Stimulated activated CD8-positive, alpha-beta memory T cell treated with anti-CD3 and anti-CD28 coated beads, Interleukin-12 subunit alpha, Interleukin-12 subunit beta, amount 100 ng/mL, for 24 hours (primary cell): ENCODE data around the gene CDC73.
"Not testable (repeated sequence)": the region's sequence is repeated elsewhere in the genome, so short reads cannot be mapped to it uniquely, and the experiment has no call there.

ENCODE experiments used
- DNase-seq: peaks from one replicate; pipeline ENCODE4 v3.0.0-alpha.2; 2020; ENCODE audit errors: extremely low read depth

The CDC73 gene

DNA sequence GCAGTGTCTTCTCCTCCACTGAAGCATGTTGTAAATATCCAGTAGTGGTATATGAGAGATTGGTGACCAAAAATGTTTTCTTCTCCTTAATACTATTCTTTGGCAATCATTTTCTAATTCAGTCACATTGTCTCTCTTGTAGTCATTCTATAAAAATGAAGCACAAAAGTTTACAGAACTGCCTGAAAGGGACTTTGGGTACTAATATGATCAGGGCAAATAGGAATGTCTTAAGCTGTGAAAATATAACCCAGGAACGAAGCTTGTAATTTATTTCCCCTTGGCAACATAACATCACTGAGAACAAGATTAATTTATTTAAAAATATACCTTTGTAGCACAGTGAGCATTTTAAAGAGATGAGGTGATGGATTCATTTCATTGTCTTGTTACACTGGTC lies 59.7 kb downstream of the CDC73 start:
- DNase-seq, result no peak

DNA sequence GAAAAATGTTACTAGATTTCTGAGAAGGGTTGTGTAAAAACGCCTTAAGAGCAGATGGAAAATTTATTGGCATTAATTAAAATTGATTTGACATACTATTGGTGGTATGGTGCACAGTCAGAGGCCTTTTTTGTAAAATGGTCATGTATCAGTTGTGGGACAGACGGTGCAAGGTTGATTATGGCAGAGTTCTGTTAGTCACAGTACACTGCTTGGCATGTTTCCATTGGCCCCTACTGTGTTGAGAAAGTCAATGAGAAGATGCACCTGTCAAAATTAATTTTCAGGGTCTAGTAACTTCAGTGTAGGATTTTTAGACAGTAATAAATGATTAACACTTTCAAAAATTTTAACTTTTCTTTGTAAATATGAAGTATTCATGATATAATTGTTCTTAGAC lies 60.2 kb downstream of the CDC73 start:
- no peak for DNase-seq

DNA sequence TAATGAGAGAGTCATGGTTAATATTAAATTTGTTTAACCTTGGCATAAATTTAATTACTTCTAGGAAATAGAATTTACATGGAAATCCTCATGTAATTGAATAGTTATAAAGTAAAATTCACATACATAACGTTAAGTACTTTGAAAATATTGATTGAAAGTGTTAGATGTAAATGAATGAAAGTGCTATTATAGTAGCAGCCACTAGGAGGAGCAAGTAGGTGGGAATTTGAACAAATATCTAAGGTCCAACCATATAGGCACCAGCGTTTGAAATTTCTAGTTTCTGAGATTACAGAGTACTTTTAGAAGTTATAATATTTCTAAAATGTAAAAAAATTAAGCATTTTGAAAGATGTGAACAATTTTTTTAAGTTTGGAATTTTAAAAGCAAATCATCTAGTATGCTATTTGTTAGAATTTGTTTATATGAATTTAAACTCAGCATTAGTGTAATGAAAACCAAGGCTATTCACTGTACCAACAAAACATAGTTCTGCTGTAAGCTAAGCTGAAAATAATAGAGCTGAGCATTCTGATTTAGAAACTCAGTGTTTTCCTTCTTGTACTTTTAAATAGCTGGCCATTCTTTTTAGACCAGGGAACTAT lies 61.3 kb downstream of the CDC73 start:
- no peak for DNase-seq

DNA sequence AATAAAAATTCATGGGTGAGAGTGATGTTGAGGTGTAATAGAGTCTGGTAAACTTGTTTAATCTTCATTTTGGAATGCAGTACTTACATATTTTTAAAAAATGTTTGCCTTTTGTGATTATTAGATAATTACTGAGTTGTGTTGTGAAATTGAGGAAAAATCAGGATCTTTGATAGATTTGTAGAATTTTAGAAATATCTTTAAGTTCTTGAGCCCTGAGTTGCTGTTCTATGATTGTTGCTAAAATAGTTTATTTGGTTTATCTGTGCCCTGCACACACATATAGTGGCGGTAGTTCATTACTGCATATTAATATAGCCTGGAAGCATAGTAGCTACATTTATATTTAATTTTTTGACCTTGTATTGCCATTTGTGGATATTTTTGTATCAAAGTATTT lies 62.9 kb downstream of the CDC73 start:
- no peak for DNase-seq

DNA sequence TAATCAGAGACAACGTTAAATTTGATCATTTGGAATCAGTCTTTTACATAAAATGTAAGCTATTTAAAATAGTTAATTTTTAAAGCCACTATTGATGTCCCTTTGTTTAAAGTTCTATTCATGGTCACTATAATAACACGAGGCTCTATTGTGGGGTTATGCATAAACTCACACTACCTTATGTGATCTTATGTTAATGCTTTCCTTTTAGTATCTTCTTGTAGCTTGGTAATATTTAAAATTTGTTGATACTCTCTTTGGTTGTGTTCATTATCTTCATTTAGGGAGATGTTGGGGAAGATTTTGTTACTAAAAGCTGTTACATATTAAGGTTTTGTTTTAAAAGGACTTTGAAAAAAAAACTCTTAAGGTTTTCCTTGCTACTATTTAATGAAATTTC lies 63.4 kb downstream of the CDC73 start:
- DNase-seq, result no peak

DNA sequence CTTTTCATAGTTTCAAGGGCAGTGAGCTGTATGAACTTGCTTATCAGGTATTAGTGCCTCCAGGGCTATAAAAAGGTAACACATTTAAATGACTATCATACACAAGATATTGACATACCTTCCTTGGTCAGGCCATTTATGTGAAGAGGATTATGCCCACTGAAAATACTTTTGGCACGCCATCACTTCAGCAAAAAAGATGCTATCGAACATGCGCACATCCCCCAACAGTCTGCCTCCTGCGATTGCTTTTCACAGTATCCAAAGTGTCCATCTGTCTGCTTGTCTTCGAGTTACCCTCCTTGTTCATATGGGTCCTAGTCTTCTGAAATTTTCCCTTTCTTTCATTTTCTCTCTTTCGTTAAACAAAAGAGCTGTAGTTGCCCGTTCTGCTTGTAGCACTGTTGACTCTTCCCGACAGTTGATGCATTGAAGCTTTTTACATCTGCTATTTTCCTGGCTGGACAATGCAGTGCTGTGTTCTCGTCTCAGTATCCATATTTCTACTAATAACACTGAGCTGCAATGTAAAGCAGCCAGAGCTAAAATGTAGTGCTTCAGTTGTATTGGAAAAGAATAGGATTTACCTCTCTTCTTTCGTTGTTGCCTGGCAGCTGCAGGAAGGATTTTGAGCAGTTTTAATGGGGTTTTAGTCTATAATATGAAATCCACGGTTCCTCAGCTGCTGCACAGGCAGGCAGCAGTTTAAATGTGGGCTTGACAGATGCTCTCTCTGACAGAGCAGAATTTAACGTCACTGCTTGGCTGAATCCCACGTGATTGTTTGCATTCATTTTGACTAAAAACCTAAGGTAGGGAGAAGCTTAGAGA lies 64.3 kb downstream of the CDC73 start, which contains the start of gene B3GALT2:
Gene B3GALT2 (minus strand): TSS at position 713 of the 831 bp plus-strand sequence. CDS start 5,051 bp downstream, outside the sequence.
- no peak for DNase-seq

DNA sequence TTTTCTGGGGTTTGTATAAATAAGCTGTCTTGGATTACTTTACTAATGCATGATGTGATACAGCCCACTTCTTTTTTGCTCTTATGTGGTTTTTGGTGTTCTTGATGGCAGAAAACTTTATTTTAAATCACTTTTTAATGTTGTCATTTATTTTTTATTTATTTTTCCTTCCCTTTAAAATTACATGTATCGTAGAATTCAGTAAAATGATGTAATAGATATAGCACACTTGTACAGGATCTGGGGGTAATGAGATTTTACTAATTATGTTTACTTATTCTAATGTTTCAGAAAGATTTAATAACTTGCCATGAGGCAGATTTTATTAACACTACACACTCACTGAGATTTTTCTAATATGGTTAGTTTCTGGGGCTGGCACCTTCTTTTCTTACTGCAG lies 65.3 kb downstream of the CDC73 start:
- no peak for DNase-seq

DNA sequence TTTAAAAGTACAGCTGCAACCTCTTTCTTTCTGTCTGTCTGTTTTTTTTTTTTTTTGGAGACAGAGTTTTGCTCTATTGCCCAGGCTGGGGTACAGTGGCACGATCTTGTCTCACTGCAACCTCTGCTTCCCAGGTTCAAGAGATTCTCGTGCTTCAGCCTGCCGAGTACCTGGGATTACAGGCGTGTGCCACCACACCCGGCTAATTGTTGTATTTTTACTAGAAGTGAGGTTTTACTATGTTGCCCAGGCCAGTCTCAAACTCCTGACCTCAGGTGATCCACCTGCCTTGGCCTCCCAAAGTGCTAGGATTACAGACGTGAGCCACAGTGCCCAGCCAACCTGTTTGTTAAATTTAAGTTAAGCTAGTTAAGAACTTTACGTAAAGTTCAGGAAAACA lies 67.1 kb downstream of the CDC73 start:
- DNase-seq, result not testable (repeated sequence)

DNA sequence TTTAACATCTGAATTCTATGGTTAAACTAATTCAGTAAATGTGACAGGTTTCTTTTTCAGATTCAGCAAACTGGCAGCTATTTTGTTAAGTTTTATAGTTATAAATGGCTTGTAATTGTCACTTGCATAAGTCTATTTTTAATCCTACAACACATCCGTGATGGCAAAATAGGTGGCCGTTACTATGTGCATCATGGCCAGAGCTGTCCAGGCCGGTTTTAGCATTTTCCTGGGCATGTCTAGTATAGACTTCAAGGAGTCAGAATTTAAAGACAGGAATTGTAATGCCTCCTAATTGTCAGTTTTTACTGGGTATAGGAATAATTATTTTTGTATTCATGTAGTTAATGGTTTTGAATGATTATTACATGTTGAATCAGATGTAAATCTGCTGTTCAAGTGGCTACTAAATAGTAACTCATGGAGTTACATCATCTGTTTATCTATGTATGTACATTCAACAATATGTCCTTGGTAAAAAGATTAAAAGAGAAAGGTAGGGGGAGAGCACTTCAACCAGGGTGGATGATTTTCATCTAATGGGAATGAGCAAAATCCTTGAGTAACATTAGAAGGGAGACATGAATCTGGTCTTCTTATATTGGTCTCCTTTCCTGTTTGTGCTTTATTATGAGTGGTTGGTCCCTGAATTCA lies 67.7 kb downstream of the CDC73 start:
- DNase-seq, result no peak

DNA sequence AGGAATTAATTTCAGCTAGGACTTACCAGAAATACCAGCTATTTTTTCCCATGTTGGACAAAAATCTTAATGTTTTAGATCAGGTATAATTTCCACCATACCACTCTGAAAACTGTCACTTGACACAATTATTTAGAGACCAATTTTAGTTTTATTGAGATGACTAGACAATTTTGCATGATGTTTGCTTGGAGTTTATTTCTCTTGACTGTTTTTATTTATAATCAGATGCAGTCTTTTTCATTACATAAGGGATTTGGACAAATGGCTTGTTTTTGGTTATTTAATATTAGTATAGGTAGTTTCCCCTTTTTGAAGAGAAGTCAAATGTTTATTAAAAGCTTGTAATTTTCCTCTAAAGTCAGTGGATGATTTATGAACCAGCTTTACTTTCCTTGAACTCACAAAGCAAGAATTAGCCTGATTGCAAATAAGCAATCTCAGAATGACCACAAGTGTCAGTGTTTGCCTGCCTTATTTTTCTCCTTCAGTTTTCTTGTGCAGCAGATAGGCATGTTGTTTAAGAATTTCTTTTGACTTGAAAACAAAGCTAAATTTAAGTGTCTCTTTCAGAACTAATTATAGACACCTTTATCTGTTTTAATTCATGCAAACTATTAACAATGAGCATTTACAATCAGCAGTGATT lies 68.4 kb downstream of the CDC73 start:
- no peak for DNase-seq

DNA sequence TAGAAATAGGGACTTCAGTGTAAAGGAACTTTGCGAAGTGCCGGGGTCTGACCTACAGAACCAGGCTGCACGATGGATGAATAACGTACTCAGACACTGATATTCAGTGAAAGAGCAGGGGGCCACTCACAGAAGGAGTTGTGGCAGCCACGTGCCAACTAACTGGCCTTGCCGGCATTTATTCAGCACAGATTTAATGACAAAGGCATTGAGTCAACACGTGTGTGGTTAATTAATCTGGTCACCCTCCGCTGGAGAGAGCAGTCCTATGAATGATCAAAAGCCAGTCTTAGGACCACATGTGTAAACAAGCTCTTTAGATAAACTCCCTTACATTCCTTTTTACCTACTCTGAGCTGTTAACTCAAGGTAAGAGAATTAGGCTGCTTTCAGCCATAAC lies 70.8 kb downstream of the CDC73 start:
- DNase-seq, result no peak

DNA sequence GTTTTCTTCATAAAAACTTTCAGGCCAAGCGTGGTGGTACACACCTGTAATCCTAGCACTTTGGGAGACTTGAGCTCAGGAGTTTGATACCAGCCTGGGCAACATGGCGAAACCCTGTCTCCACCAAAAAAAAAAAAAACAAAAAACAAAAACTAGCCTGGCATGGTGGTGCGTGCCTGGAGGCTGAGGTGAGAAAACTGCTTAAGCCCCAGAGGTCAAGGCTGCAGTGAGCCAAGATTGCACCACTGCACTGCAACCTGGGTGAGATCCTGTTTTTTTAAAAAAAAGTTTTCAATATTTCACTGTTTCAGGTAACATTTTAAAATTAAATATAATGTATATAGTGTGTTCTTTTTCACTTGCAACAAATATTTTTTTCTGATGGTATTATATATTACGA lies 78.1 kb downstream of the CDC73 start:
- no peak for DNase-seq

DNA sequence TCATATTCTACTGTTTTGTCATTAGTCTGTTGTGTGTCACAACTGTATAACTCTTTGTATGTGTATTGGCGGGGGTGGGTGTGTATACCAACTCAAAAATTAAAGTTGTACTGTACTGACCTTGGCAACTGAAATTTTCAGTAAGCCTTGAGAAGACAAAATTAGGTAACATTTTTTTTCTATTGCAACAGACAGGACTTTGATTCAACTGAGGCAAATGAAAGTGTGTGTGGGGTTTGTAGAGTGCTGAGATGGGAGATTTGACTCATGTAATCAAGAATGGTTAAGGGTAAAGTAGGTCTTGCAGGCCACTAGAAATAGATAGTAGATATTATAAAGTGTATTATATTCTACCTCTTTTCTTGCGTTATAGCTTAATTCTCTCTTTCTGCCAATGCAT lies 79.2 kb downstream of the CDC73 start:
- no peak for DNase-seq

DNA sequence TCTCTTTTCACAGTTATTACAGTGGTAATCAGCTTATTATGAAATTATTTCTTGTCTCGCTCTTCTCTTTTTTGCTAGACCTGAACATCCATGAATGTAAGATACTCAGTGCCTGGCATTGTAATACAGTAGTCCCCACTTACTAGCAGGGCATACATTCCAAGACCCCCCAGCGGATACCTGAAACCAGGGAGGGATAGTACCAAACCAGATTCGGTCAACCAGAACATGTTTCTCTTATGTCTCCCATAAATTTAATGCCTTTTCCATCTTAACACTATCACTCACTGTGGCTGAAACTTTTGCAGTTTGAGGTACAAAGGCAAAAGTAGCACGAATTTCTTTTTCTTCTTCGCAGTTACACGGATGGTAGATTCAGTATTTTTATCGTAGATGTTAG lies 89.2 kb downstream of the CDC73 start:
- DNase-seq, result no peak

DNA sequence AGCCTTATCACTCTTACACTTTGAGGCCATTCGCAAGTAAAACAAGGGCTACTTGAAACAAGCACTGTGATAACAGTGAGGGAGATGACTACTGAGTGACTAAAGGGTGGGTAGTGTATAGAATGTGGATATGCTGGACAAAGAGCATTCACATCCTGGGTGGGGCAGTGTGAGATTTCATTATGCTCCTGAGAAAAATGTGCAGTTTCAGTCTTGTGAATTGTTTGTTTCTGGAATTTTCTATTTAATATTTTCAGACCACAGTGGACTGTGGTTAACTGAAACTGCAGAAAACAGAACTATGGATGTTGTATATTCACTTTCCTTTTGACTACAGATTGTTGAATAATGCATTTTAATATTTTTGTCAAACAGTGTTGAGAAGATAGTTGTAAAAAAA lies 89.7 kb downstream of the CDC73 start:
- DNase-seq, result no peak

DNA sequence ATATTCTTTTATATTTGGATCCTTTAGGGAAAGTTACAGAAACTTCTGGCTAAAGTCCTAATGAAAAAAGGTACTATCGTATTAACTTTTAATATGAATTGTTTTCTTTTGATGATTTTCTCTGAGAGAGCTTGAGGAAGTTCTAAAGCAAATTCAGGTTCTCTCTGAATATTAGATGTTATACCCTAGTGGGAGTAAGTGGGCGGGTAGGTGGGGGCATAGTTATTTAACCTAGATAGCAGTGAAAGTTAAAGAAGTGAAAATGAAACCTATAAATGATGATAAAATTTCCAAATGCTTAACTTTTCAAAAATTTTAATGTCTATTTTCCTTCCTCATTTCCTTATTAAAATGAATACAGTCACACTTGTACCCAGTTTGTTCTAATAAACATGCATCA lies 90.8 kb downstream of the CDC73 start:
- DNase-seq, result no peak

DNA sequence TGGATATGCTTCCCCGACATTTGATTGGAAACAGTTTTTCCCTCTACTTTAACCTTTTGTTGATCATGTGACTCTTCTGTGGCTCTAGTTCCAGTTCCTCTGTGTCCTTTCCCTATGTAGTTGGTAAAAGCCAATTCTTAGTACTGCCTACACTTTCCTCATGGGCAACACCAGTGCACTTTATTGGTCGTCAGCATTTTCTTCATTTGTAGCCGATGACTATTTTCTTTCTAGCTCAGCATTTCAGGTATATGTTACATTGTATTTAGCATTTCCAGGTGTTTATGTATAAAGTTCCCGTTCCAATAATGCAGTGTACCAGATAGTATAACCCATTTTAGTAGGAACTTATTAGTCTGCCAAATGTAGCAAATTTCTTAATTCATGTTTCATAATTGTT lies 92.2 kb downstream of the CDC73 start:
- no peak for DNase-seq

DNA sequence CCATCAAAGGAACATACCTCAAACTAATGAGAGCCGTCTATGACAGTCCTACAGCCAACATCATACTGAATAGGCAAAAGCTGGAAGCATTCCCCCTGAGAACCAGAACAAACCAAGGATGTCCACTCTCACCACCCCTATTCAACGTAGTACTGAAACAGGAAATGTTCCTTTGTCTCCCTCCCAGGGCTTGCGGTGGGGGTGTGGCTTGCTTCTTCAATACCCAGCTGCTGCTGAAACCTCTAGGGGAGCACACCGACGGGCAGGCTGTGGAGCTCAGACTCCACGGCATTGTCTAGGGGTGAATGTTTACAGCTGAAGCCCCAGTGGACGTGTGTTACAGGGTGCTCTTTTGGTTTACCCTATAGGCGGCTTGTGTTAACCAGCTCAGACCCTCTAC lies 95.1 kb downstream of the CDC73 start:
- DNase-seq, result no peak

DNA sequence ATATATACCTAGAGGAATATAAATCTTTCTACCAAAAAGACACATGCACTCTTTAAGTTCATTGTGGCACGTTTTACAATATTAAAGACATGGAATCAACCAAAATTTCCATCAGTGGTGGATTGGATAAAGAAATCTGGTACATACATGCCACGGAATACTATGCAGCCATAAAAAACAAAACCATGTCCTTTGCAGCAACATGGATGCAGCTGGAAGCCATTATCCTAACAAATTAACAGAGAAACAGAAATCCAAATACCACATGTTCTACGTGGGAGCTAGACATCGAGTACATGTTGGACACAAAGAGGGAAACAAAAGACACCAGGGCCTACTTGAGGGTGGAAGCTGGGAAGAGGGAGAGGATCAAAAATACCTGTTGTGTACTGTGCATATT lies 97.6 kb downstream of the CDC73 start:
- DNase-seq, result no peak

DNA sequence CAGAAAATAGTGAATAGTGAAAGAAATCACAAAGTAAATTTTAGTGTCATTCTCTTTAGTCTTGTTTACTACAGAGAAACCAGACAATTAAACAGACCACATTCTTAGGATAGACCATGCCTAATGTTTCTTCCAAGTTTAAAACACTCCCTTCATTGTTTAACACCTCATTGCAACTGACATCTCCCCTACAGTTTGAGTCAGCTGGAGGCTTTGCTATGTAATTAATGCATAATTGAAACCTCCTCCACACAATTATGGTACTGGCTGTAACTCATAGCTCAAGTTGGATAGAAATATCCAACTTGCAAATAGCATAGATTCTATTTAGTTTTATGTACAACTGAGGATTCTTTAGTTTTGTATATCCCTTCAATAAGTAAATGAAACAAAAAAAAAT lies 99.8 kb downstream of the CDC73 start:
- no peak for DNase-seq

DNA sequence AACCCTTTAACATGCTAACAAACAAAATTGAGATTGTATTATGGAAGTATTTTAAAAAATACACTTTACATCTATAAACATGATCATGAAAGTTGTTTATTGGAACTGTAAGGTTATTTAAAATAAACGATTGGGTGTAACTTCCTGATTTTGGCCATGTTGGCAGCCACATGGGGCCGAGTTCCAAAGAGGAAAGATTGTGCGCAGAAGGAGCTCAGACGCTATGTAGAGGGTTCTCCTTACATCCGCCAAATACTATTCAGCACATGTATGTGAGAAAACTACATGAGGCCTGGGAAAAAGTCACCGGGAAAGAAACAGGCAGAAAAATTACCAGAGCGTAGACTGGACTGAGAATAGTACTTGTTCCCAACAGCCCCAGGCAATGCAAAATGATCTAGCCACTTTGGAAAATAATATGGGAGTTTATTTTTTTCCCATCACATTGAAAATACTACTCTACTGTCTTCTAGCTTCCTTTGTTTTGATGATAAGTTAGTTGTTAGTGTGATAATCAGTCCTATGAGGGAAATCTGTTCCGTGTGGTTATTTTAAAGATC lies 100.3 kb downstream of the CDC73 start:
- no peak for DNase-seq

DNA sequence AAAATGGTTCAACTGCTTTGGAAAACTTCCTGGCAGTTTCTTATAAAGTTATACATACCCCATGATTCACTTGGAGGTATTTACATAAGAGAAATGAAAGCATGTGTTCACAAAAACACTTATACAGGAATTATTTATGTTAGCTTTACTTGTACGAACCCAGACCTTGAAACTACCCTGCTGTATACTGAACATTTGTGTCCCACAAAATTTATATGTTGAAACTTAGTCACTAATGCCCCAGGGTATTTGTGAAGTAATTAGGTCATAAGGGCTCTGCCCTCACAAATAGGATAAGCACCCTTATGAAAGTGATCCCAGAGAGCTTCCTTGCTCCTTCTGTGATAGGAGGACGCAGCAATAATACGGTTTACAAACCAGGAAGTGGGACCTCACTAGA lies 107.3 kb downstream of the CDC73 start:
- no peak for DNase-seq
